Skeletal muscle cell (primary cell): ENCODE measurements around the gene OLFM3.

Experiments
- DNase-seq: peaks from one replicate; pipeline ENCODE4 v3.0.0-alpha.2; 2010; ENCODE audit warnings: low read depth
- H3K4me3 ChIP-seq: 2 replicates; pipeline ENCODE4 v1.5.1; 2011; ENCODE audit warnings: low read depth, mild to moderate bottlenecking, control low read depth, low read length, moderate library complexity

Gene OLFM3

DNA sequence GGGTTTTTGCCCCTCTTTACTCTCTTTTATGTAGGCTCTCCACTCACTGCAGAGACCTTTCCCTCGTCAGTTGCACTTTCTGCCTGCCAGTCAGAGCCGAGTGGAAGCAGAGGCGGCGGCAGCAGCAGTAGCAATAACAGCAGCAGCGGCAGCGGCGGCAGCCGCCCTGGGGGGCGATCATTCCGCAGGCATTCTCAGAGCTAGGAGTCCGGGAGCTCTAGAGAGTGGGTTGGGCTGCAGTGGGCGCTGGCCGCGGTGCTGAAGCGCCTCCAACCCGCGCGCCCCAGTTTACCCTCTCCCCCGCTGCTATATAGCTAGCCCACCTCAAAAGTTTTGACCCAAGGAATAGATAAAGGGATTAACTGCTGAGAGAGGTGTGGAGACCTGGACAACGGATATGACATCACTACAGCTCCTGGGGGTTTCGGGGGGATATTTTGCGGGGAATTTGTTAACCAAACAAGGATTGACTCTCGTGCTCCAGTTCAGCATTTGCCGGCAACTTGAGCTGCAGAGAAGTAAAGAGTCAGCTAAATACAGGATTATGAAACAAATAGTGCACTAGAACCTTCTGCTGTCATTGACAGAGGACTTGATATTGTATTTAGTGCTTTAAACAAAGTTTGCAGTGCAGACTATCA, at the start of gene OLFM3:
Gene OLFM3, minus strand, starts transcription at position 102 of the 641 bp plus-strand sequence.
- H3K4me3 ChIP-seq, result no peak within 1 kb of the TSS
- no peak for DNase-seq

DNA sequence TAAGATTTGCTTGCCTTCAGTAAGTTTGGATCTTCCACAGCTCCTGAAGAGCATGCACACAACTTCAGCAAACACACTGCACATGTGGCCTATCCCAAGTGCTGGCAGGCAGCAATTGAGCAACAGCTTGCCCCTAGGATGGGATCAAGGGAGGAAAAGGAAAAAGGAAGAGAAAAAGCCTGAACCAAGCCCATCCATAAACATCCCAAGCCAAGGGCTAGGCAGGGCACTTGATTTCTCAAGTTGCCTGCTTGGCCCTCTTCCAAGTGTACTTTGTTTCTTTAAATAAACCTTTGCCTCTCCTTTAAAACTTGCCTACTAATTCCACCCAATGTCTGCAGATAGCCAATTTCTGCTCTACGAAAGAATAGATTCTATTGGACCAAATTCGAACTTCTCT, 49.0 kb upstream of the OLFM3 start:
- DNase-seq, result no peak
- no peak overlapping the region for H3K4me3 ChIP-seq

DNA sequence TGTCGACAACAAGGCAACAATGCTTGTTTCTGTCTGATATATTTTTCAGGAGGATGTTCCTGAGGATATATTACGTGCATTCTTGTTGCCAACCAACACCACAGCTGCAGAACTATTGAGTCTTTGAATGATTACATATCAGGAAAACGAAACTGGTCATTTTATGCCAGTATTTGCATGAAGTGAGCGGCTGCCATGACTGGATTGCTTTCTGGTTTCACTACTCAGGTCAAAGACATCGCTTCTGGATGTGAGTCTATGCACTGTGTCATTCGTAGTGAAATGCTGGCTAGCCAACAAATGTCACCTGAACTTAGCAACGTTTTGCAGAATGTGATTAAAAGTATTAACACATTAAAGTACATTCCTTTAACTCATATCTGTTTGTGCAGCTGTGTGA, 35.8 kb upstream of the OLFM3 start:
- no peak overlapping the region for H3K4me3 ChIP-seq
- DNase-seq, result no peak

DNA sequence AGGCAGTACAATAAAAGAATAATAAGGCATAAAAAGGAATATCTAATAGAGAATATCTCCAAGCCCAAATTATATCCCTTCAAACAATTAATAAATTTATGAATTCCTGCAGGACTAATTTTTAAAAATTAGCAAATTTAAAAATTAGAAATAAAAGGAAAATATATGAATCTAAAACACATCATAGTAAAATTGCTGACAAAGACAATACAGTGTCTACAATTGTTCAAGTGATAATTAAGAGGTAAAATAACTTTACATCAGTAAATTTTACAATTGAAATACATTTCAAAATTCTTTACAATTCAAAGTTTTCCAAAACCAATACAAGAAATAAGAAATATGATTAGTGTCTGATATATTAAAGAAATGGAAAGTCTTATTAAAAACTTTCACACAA, 22.8 kb upstream of the OLFM3 start:
- no peak overlapping the region for H3K4me3 ChIP-seq
- DNase-seq, result no peak

DNA sequence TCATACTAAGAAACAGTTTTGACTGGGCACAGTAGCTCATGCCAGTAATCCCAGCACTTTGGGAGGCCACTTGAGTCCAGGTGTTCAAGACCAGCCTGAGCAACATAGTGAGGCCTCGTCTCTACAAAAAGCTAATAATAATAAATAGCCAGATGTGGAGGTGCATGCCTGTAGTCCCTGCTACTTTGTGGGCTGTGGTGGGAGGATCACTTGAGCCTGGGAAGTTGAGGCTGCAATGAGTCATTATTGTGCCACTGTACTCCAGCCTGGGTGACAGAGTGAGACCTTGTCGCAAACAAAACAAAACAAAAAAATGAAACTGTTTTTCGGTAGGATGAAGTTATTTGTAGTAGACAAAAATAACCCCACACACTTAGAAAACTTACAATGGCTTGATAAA, 19.0 kb upstream of the OLFM3 start:
- no peak for DNase-seq
- H3K4me3 ChIP-seq, result no peak overlapping the region

DNA sequence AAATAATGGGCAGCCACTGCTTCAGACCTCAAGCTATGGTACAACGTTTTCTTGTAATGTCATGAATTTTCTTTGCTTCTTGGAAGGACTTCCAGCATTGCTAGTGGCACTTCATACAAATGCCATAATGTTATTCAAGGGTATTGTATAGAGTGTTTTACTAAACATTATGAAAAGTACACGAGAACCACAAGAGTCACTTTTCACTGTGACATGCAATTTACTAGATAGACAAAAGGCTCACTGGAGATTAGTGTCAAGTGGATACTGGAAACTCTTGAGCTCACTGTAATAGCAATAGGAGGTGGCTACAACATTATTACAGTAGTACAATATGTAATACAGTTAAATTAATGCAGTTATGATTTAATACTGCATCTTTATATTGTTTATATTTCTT, 5.3 kb upstream of the OLFM3 start:
- no peak overlapping the region for H3K4me3 ChIP-seq
- no peak for DNase-seq

DNA sequence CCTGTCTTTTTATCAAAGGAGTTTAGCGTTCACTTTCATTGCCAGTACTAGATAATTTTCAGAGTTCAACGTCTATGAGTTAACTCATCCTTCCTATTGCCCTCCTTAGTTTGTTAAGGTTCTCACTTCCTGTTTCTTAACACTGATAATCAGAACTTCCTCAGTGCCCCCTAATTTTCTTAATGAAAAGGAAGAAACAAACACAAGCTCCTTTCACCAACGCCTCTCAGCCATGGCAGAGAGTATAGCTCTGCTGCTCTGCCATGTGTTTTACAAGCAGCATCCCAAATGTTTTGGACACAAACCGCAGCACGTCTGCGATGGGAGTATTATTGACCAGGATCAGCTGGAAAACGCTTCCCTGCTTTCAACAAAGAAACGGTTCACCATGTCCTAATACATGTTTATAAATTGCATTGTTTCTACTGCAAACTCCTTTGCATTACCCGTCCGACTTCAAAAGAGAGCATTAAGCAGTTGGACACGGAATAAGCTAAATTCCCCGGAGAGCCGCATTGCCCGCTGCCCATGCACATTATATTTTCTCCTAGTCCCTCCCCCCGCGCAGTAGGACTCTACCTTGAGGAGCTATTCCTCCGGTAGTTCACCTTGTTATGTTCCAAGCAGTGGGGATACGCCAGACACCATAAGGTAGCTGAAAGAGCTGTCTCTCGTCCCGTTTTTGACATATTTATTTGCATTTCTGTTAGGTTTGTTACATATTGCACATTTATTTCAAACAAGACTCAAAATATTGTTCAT, 561 bp downstream of the OLFM3 start:
- no peak overlapping the region for H3K4me3 ChIP-seq
- no peak for DNase-seq

DNA sequence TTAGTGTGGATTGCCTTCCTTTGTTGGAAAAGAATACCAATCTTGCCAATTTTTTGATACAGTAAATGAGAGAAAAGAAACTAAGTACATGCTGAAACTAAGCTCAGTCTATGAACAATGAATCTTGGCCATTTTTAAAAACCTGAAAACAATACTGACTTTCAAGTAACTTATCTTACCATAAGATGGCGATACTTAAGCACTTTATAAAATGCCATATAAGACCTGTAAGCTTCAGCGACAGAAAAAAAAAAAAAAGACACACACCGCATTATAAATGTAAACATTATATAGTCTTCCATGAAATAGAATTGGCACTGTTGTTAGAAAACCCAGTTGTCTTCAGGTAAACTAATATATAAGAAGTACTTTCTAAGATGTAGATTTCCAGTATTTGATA, 3.0 kb downstream of the OLFM3 start:
- H3K4me3 ChIP-seq, result no peak overlapping the region
- DNase-seq, result no peak

DNA sequence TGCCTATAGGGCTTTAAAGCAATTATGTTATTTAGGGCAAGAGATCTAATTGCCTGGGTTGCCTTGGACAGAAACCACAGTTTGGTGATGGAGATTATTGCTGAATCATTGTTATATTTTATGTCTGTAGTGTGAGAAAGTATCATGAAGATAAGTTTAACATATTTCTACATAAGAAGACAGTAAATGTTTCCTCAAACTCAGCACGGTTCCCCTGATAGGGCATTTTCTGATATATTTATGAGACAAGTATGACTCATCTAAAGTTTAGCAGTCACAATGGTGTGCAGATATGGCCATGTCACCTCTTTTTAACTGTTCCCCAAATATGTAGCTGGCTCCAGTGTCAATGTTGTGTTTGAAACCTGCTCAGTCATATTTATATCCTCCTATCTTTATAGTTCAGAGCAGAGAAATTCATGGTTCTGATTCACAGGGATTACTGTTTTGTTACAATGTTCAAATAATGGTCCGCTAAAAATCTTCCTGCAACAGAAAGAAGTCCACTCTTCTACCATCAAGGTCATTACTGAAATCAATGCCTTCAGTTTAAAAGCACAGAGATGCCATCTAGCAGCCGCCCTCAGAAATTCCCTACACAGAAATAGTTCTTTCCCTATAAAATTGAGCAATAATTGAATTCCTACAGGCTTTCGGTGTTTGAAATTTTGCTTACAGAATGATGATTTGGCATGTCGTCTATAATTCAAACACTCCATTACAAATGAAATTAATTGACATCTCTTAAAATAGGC, 3.7 kb downstream of the OLFM3 start:
- no peak for DNase-seq
- H3K4me3 ChIP-seq, result no peak overlapping the region

DNA sequence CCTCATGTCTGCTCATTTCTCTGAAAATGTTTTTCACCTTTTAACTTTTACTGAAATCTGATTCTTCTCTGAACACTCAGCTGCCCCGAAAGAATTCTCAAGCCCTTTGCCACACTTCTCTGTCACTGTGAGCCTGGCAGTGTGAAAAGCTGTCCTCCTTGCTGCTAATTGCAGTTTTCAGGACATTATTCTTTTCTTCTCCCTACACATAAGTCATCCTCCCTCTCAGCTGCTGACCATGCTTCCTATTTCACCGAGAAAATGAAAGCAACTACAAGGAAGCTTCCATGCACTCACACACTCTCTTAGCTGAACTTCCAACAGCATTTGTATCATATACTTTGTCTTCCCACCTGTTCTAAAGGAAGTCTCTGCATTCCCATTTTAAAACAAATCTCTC, 15.8 kb downstream of the OLFM3 start:
- no peak for DNase-seq
- H3K4me3 ChIP-seq, result no peak overlapping the region

DNA sequence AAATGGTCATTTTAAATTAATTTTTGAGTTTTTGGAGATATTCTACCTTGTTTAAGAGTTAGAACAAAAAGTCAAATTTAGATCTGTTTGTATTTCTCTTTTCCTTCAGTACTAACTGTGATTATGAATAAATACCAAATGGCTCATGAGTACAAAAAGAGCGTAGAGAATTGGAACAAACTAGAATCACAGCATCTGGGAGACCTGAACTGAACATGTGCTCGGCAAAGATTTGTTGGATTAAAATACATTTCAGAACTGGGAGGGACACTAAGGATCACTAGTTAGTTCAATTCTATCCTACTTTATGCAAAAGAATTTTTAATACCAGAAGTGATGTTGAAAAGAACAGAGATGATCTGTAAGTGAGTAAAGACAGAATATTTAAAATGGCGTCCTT, 19.5 kb downstream of the OLFM3 start:
- no peak overlapping the region for H3K4me3 ChIP-seq
- no peak for DNase-seq

DNA sequence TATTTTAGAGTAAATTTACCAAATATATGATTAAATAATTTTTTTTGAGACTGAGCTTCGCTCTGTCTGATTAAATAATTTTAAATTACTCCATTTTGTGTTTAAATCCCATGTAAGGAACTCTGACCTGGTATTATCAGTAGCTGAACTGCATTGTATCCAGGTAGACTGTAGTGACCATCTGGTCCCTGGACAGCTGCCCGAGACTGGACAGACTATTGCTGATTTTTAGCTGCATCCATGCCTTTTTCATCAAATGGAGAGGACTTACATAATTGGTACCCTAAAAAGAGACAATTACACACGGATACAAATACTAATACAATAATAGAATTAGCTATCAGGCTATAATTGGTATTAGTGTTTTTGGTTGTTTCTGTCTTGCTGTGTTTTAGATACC, 20.6 kb downstream of the OLFM3 start:
- no peak for DNase-seq

DNA sequence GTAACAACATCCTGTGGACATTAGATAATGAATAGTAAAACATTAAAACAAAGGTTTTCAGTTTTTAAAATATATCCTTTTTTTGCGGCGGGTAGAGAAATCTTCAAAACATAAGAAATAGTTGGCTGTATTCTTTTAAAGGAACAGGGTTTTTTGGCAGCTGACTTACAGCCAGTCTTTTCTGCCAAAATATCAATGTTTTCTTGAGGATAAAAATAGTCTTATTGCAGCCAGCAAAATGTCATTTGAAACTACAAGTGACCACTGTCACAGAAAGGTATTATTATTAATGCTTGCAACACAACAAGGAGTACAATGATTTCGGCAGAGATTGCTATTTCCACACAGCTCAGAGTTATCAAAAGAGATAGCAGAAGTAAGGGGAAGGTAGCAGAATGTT, 21.4 kb downstream of the OLFM3 start:
- no peak overlapping the region for H3K4me3 ChIP-seq
- DNase-seq, result no peak

More for the DNA sequence above, 20.6 kb downstream of the OLFM3 start:
- H3K4me3 ChIP-seq, result no peak overlapping the region

DNA sequence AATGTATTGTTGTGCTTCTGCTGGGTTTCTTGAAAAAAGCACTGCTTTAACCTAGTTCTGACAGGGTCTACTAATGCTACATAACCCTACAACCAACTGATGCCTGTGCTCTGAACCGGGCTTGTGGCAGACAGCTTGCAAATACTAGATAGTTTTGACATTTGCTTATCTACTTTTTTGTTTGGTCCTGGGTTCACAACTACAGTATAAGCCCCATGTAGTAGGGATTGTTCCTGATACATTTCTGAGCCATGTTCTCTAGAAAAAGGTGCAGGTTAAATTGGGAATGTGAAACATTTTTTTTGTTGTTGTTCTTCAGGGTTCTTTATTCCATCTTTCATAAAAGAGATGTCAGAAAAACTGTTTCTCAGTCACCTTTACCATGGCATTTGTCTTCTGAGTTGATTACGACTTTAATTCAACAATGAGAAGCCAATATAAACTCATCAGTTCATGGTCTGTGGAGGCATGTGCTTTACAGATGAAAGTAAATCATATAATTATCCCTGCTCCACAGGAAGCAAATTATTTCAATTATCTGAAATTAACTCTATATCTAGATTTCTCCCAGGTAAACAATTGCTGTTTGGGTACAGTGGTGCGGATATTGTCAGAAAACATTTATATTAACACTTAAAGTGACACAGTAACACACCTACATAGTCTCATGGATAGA, 22.0 kb downstream of the OLFM3 start:
- H3K4me3 ChIP-seq, result no peak overlapping the region
- no peak for DNase-seq

DNA sequence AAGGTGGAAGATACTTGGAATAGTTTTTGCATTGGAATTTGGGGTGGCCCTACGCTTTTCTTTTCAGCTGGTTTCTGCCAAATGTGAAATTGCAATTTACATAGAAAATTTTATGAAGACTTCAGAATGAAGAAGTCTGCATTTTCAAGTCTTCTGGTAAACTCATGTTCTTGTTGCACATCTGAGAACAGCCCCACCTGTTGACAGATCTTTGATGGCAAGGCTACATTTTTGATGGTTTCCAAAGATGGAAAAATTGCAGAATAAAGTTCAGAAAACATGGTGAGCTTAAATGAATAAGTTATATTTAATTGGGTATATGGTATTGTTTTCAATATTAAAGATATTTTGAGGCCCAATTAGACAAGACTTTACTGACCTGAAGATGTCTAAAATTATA, 25.4 kb downstream of the OLFM3 start:
- H3K4me3 ChIP-seq, result no peak overlapping the region
- no peak for DNase-seq

DNA sequence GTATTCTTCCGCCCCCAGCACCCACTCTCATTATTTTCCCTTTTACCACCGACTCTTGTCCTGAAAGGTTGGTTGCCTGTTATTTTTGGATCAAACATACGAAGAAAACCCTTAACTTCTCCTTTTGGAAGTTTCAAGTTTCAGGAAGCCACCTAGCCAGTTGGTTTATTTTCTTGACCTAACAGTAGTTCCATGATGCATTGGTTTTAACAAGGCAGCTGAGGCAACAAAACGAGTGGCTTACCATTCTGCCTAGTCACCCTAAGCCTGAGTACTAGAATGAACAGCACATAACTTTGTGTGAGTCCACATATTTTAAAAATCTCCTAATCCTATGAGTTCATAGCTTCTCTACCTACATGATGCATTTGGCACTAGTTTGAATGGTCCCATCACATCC, 28.9 kb downstream of the OLFM3 start:
- no peak overlapping the region for H3K4me3 ChIP-seq
- no peak for DNase-seq

DNA sequence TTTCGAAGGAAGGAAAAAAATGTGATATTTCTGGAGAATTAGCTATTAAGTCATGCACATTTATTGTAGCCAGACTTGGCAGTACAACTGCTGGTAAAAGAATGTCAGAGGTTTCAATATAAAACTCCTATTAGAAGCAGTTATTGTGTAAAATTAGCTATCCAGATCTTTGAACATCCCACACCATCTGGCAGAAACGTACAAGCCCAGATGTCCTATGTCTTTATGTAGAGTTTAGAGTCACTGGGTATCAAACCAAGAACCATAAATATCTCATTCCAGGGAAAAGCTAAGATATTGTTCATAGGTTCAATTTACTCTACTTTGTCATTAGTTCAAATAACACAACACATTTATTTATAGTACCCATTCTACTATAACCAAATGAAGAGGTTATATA, 31.4 kb downstream of the OLFM3 start:
- DNase-seq, result no peak
- no peak overlapping the region for H3K4me3 ChIP-seq

DNA sequence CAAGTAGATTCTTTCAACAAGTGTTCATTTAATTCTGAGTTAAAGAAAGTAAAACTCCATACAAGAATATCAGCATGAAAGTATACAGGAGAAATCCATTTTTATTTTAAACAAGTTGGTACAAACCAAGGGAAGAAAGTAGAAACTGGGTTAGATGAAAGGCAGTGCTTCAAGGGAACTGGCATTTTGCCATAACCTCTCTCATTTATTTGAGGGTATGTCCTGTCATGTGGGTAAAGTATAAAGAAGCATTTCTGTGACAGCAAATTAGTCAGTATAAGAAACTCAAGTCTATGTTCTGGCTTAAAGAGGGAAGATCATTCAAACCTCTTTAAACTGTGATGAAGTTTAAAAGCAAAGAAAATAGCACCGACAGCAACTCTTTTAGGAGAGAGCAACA, 32.0 kb downstream of the OLFM3 start:
- no peak overlapping the region for H3K4me3 ChIP-seq
- no peak for DNase-seq

DNA sequence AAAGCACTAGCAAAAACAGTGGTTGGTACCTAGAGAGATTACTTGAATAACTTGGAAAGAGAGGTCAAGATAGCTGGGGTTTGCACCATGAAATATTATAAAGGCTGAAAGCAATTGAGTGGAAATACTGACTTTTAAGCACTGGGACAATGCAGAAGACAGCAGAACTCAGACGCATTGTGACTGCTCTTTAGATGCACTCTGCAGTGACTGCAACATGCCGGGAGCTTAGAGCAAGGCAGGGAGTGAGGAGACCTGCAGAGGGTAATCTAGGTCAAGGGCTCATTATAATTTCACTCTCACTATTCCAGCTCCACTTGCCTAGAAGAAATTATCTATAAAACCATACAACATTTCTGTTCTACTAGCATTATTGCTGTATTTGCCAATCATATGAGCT, 36.6 kb downstream of the OLFM3 start:
- H3K4me3 ChIP-seq, result no peak overlapping the region
- DNase-seq, result no peak

DNA sequence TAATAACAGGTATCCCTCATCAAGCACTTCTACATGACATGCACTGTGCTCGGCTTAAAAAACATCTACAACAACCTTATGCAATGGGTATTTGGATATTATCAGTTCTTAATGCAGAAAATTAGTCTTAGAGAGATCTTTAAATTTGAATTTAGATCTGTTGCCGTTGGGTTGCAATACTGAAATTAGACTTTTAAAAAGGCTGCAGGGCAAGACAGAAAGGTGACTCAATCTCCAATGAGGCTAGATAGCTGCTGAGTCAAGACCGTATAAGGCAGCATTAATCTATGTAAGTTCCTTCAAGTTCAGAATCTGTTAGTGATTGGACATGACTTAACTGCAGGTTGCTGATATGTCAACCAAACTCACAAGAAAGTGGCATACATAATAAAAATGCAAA, 37.3 kb downstream of the OLFM3 start:
- no peak overlapping the region for H3K4me3 ChIP-seq

More for the DNA sequence above, 37.3 kb downstream of the OLFM3 start:
- no peak for DNase-seq
